Astrocyte (in vitro differentiated cells and primary cell): ENCODE results near the gene ATP1A1. TPM values are rescaled to one million over a fixed set of nuclear protein-coding genes. Genes with fewer than 3 reads are reported as not detected.

Experiments
- DNase-seq: peaks from one replicate; pipeline ENCODE4 v3.0.0-alpha.2; 2010; ENCODE audit warnings: low read depth
- FAIRE-seq: peaks from 2 replicates; lab custom pipeline; 2011; peaks lifted over from hg19 to GRCh38; lab: Jason Lieb, UNC
- H2AFZ ChIP-seq: 2 replicates; pipeline ENCODE4 v1.6.0; 2012; ENCODE audit warnings: low read depth, low read length, inconsistent platforms
- H3K27ac ChIP-seq: 2 replicates; pipeline ENCODE4 v1.5.1; 2011; ENCODE audit warnings: low read depth, low read length, inconsistent platforms
- H3K27me3 ChIP-seq: 2 replicates; pipeline ENCODE4 v1.6.0; 2011; ENCODE audit warnings: low read length, inconsistent platforms; ENCODE audit not compliant: insufficient read depth
- H3K36me3 ChIP-seq: 2 replicates; pipeline ENCODE4 v1.5.1; 2011; ENCODE audit warnings: low read length, inconsistent platforms; ENCODE audit not compliant: insufficient read depth
- H3K4me1 ChIP-seq: 2 replicates; pipeline ENCODE4 v1.5.1; 2011; ENCODE audit warnings: low read length, inconsistent platforms; ENCODE audit not compliant: insufficient read depth
- H3K4me2 ChIP-seq: 2 replicates; pipeline ENCODE4 v1.6.0; 2012; ENCODE audit warnings: low read length, inconsistent platforms
- H3K4me3 ChIP-seq: 2 replicates; pipeline ENCODE4 v1.5.1; 2011; ENCODE audit warnings: low read depth, mild to moderate bottlenecking, low read length, inconsistent platforms; ENCODE audit not compliant: insufficient read depth
- H3K79me2 ChIP-seq: 2 replicates; pipeline ENCODE4 v1.6.0; 2012; ENCODE audit warnings: mild to moderate bottlenecking, low read length, inconsistent platforms; ENCODE audit not compliant: insufficient read depth
- H3K9ac ChIP-seq: 2 replicates; pipeline ENCODE4 v1.6.0; 2012; ENCODE audit warnings: mild to moderate bottlenecking, low read length, inconsistent platforms
- H3K9me3 ChIP-seq: 2 replicates; pipeline ENCODE4 v1.5.1; 2012; ENCODE audit warnings: low read depth, mild to moderate bottlenecking, low read length, inconsistent platforms; ENCODE audit not compliant: insufficient read depth
- H4K20me1 ChIP-seq: 2 replicates; pipeline ENCODE4 v1.6.0; 2012; ENCODE audit warnings: low read length, inconsistent platforms; ENCODE audit not compliant: insufficient read depth
- H3K27ac Mint-ChIP-seq: one replicate; pipeline ENCODE4 v1.8.0; 2021; ENCODE audit warnings: mild to moderate bottlenecking, mixed read lengths; ENCODE audit not compliant: unreplicated experiment
- H3K27me3 Mint-ChIP-seq: one replicate; pipeline ENCODE4 v1.8.0; 2021; ENCODE audit warnings: low read depth, mixed read lengths; ENCODE audit not compliant: unreplicated experiment
- H3K36me3 Mint-ChIP-seq: one replicate; pipeline ENCODE4 v1.8.0; 2021; ENCODE audit warnings: low read depth, mixed read lengths; ENCODE audit not compliant: unreplicated experiment
- H3K4me1 Mint-ChIP-seq: one replicate; pipeline ENCODE4 v1.8.0; 2021; ENCODE audit warnings: low read depth, mixed read lengths; ENCODE audit not compliant: unreplicated experiment
- H3K4me3 Mint-ChIP-seq: one replicate; pipeline ENCODE4 v1.8.0; 2021; ENCODE audit warnings: mild to moderate bottlenecking, moderate library complexity, mixed read lengths; ENCODE audit not compliant: unreplicated experiment
- H3K9me3 Mint-ChIP-seq: one replicate; pipeline ENCODE4 v1.8.0; 2021; ENCODE audit warnings: mild to moderate bottlenecking, mixed read lengths; ENCODE audit not compliant: unreplicated experiment
- EZH2 ChIP-seq: IDR thresholded peaks from 2 replicates; pipeline ENCODE4 v1.6.1; 2012; ENCODE audit warnings: mild to moderate bottlenecking, low read length, inconsistent platforms; ENCODE audit not compliant: insufficient read depth
- total RNA-seq: library from RNA; stranded (reverse); gene quantifications from 2 replicates; pipeline ENCODE4 v1.2.1, GENCODE V29; 2021
- TF ChIP-seq, protein P1 (sequence below): IDR thresholded peaks from 2 replicates; pipeline ENCODE4 v1.5.1; 2011; ENCODE audit warnings: low read depth, mild to moderate bottlenecking, inconsistent platforms, low read length, moderate library complexity; ENCODE audit not compliant: insufficient read depth

ATP1A1 gene
- total RNA-seq, 1 donor from 2014 or later: 317 TPM

DNA sequence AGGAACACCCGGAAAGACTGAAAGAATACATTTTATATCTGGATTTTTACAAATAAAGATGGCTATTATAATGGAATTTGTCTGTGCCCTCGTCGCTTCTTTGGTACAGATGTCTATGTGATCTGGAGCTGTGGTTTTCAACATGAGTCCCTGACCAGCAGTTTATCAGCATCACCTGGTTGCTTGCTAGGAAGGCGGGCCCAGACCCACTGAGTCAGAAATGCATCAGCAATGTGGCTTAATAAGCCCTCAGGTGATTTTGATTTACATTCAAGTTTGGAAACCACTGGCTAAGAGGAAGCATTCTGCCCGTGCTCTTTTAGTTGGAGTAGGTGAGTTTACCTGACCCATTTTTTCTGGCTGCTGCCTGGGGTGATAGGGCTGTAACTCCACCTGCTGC lies 31.7 kb downstream of the ATP1A1 start:
- Histone ChIP-seq H3K79me2 (no peaks in the 10 kb centered on the region), H3K4me2 (no peak overlapping the region), H3K4me1 (no peaks in the 10 kb centered on the region), H3K36me3 (peaks cover 67% of the 10 kb centered on the region), H3K4me3 (no peak overlapping the region), H3K27me3 (no peaks in the 10 kb centered on the region), H4K20me1 (peaks cover 15% of the 10 kb centered on the region), H3K27ac (no peak overlapping the region), H3K9me3 (no peaks in the 10 kb centered on the region), H3K9ac (no peak overlapping the region), H2AFZ (no peak overlapping the region)
- no peaks in the 10 kb centered on the region for H3K27me3 Mint-ChIP-seq
- H3K9me3 Mint-ChIP-seq: no peaks in the 10 kb centered on the region
- H3K4me1 Mint-ChIP-seq: peaks cover 1% of the 10 kb centered on the region
- TF ChIP-seq EZH2: no peak
- TF ChIP-seq, protein P1, sequence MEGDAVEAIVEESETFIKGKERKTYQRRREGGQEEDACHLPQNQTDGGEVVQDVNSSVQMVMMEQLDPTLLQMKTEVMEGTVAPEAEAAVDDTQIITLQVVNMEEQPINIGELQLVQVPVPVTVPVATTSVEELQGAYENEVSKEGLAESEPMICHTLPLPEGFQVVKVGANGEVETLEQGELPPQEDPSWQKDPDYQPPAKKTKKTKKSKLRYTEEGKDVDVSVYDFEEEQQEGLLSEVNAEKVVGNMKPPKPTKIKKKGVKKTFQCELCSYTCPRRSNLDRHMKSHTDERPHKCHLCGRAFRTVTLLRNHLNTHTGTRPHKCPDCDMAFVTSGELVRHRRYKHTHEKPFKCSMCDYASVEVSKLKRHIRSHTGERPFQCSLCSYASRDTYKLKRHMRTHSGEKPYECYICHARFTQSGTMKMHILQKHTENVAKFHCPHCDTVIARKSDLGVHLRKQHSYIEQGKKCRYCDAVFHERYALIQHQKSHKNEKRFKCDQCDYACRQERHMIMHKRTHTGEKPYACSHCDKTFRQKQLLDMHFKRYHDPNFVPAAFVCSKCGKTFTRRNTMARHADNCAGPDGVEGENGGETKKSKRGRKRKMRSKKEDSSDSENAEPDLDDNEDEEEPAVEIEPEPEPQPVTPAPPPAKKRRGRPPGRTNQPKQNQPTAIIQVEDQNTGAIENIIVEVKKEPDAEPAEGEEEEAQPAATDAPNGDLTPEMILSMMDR: no peak
- peaks cover 40% of the 10 kb centered on the region for H3K36me3 Mint-ChIP-seq
- no peak for FAIRE-seq
- no peak for DNase-seq
- no peak overlapping the region for H3K4me3 Mint-ChIP-seq
- no peak overlapping the region for H3K27ac Mint-ChIP-seq

DNA sequence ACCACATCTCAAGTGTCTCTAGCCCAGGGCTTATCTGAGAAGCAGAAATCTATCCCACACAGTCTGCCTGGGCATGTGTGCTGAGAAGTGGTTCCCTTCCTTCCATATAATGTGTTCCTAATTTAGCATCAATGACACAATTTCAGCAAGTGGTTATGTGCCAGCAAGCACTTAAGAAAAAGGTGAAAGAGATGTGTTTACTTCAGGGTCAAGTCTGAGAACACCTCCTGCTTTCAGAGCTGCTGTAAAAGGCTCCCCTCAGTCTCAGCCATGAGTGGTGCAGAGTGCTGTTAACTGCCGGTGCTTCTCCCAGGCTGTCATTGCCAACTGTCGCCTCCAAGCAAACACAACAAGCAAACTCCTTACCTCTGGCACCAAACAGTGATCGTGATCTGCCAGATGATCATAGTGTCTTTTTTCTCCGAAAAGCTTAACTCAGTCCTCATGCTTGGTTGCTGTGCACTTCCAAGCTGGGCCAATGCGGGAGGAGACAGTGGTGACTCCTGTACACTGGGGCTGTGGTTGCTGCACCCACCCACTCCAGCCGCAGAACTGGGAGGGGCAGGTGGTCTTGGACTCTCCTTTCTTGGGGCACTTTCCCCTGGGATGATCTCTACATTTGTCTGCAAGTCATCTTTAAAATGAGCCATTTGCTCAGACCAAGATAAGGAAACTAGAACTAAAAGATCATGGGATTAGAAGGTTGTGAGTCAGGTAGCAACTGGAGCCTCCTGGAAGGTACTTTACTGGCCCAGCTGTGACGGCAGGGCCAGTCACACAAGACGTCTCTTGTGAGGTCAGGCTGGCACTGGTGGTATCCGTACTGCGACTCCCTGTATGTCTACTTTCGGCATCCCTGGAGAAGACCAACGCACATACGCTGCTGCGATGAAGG lies 32.4 kb downstream of the ATP1A1 start:
- no peak for TF ChIP-seq EZH2
- Histone ChIP-seq H3K79me2 (no peaks in the 10 kb centered on the region), H3K9ac (no peak overlapping the region), H3K27me3 (no peaks in the 10 kb centered on the region), H3K9me3 (no peaks in the 10 kb centered on the region), H3K4me2 (no peak overlapping the region), H3K27ac (no peak overlapping the region), H2AFZ (no peak overlapping the region), H3K4me3 (no peak overlapping the region), H3K36me3 (peaks cover 62% of the 10 kb centered on the region), H3K4me1 (no peaks in the 10 kb centered on the region), H4K20me1 (peaks cover 15% of the 10 kb centered on the region)
- FAIRE-seq (no peak), DNase-seq (no peak)
- no peak overlapping the region for H3K27ac Mint-ChIP-seq
- no peaks in the 10 kb centered on the region for H3K27me3 Mint-ChIP-seq
- peaks cover 34% of the 10 kb centered on the region for H3K36me3 Mint-ChIP-seq
- peaks cover 1% of the 10 kb centered on the region for H3K4me1 Mint-ChIP-seq
- H3K4me3 Mint-ChIP-seq: no peak overlapping the region
- H3K9me3 Mint-ChIP-seq: no peaks in the 10 kb centered on the region

DNA sequence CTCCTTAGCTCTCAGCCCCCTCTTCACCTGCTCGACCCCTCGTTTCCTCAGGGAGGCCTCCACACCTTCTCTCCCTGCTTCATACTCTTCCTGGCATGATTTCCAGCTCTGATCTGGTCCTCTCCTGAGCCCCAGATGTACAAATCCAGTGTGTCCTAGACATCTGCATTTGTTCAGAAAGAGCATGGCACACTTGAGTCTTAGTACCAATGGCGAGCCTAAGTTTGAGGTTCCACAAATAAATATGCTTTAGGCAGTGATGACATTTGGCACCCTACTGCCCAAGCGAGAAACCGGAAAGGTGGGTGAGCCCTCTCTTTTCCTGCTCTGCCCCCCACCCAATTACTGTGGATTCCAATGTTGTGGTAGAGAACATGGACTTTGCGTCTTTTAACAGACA lies 34.0 kb downstream of the ATP1A1 start:
- Mint-ChIP-seq H3K4me3 (no peak overlapping the region), H3K36me3 (peaks cover 24% of the 10 kb centered on the region), H3K27me3 (no peaks in the 10 kb centered on the region), H3K27ac (no peak overlapping the region), H3K4me1 (no peaks in the 10 kb centered on the region), H3K9me3 (no peaks in the 10 kb centered on the region)
- no peak overlapping the region for H3K27ac ChIP-seq
- no peaks in the 10 kb centered on the region for H3K9me3 ChIP-seq
- H3K79me2 ChIP-seq: no peaks in the 10 kb centered on the region
- no peak for DNase-seq
- H3K27me3 ChIP-seq: no peaks in the 10 kb centered on the region
- H2AFZ ChIP-seq: no peak overlapping the region
- H3K9ac ChIP-seq: no peak overlapping the region
- peaks cover 12% of the 10 kb centered on the region for H4K20me1 ChIP-seq
- H3K4me1 ChIP-seq: no peaks in the 10 kb centered on the region
- TF ChIP-seq, protein P1: no peak
- no peak for TF ChIP-seq EZH2
- no peak overlapping the region for H3K4me2 ChIP-seq
- H3K4me3 ChIP-seq: no peak overlapping the region
- H3K36me3 ChIP-seq: peaks cover 47% of the 10 kb centered on the region
- FAIRE-seq: no peak
